ENCODE data around the gene CRYL1.

The CRYL1 gene

DNA sequence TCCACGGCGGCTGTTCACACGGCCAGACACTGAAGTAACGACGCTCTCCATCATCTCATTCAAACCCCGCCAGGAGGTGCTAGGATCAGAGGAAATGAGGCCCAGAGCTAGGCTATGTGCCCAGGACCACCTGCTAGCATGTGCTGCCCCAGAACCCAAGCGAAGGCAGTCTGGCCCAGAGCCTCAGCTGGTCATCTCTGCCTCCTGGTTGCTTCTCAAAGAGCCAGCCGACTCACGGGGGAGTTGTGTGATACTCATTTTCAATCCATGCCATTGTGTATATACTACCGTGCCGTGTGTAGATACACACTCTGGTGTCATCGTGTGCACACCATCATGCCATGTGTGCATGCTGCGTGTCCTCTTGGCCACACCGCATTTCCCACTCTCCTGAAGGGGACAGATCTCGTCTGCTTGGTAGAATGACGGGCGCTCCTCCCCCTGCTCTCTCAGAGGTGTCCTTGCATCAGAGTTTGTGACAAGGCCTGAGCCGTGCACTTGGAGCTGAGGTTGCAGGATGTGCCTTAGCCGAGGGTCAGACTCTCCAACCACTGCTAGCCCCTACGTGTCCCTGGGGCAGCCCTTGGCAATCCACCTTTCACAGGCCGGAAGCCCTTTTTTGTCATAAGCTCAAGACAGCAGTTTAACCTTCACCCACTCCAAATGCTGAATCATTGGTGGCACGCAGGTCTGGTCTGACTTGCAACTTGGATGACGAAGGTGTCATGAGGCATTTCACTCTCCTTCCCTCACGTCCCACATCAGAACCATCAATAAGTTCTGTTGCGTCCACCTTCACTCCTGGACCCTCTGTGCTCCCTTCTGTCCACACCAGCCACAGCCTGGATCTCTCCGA is 130.4 kb downstream of the CRYL1 start:
- no peak for DNase-seq (ENCODE audit: low read depth)
- TF ChIP-seq, protein P1, sequence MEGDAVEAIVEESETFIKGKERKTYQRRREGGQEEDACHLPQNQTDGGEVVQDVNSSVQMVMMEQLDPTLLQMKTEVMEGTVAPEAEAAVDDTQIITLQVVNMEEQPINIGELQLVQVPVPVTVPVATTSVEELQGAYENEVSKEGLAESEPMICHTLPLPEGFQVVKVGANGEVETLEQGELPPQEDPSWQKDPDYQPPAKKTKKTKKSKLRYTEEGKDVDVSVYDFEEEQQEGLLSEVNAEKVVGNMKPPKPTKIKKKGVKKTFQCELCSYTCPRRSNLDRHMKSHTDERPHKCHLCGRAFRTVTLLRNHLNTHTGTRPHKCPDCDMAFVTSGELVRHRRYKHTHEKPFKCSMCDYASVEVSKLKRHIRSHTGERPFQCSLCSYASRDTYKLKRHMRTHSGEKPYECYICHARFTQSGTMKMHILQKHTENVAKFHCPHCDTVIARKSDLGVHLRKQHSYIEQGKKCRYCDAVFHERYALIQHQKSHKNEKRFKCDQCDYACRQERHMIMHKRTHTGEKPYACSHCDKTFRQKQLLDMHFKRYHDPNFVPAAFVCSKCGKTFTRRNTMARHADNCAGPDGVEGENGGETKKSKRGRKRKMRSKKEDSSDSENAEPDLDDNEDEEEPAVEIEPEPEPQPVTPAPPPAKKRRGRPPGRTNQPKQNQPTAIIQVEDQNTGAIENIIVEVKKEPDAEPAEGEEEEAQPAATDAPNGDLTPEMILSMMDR (conservative IDR thresholded peaks at IDR 0.05; ENCODE audit: low read length) = no peak
- H3K4me3 ChIP-seq (ENCODE audit: low read length) = no peak overlapping the region

DNA sequence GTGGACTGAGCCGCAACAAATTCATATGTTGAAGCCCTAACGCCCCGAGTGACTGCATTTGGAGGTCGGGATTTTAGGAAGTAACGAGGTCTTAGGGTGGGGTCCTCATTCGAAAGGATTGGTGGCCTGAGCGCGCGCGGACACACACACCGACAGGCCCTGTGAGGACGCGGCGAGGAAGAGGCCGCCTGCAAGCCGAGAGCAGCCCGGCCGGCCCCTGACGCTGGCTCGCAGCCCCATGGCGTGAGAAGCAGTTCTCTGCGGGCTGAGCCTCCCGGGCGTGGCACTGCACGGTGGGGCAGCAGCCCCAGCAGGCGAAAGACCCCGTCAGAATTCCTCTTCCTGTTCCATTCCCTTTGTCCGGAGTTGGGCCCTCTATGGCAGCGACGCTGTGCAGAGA is 131.2 kb downstream of the CRYL1 start:
- TF ChIP-seq, protein P1 (conservative IDR thresholded peaks at IDR 0.05; ENCODE audit: low read length) = no peak
- no peak overlapping the region for H3K4me3 ChIP-seq (ENCODE audit: low read length)
- DNase-seq (ENCODE audit: low read depth) = no peak

DNA sequence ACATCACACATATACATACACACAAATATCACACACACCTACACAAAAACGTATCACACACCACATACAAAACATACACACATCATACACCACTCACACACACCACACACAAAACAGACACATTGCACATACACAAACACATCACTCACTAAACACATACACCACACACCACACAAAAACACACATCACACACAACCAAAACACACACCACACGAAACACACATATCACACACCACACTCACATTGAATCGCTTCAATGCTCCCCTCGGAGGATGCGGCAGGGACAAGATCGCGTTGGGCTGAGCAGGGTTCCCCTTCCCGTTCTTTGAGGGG is 131.5 kb downstream of the CRYL1 start:
- H3K4me3 ChIP-seq (ENCODE audit: low read length) = no peak overlapping the region
- TF ChIP-seq, protein P1 (conservative IDR thresholded peaks at IDR 0.05; ENCODE audit: low read length) = no peak

DNA sequence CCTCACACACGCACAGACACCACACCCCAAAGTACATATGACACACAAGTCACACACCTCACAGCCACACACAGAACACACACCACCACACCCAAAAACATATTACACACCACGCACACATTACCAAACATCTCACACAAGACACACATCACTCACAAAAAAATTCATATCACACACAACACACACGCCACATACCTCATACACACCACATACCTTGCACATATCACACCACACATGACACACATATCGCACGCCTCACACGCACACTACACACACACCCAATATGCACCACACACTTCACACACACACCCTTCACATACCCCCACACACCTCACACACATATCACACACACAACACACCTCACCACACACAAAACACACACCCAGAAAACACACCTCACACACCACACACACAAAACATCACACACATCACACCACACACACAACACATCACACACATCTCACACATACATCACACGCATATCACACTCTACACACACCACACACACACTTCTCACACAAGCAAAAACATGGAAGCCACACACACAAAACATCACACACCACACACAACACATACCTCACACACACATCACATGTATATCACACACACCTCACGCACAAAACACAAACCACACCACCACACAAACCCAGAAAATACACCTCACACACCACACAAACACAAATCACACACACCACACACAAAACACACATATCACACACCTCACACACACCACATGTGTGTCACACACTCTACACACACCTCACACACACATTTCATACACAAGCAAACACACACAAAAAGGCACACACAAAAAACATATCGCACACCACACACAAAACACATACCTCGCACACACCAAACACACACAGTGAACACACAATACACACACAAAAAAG is 132.1 kb downstream of the CRYL1 start:
- TF ChIP-seq, protein P1 (conservative IDR thresholded peaks at IDR 0.05; ENCODE audit: low read length) = no peak
- DNase-seq (ENCODE audit: low read depth) = no peak
- H3K4me3 ChIP-seq (ENCODE audit: low read length) = no peak overlapping the region

More for the DNA sequence above, 131.5 kb downstream of the CRYL1 start:
- DNase-seq (ENCODE audit: low read depth) = no peak

DNA sequence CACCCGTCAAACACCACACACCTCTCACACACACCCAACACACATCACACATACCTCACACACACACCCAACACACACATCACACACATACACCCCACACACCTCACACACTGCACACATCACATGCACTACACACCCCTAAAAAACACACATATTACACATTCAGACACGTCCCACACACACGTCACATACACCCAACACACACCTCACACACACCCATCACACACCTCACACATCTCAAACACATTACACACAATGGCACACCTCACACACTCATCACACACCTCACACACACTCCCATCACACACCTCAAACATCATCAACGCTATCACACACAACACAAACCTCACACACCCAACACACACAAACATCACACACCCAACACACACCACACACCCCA is 133.1 kb downstream of the CRYL1 start:
- no peak overlapping the region for H3K4me3 ChIP-seq (ENCODE audit: low read length)
- no peak for DNase-seq (ENCODE audit: low read depth)
- TF ChIP-seq, protein P1 (conservative IDR thresholded peaks at IDR 0.05; ENCODE audit: low read length) = no peak

DNA sequence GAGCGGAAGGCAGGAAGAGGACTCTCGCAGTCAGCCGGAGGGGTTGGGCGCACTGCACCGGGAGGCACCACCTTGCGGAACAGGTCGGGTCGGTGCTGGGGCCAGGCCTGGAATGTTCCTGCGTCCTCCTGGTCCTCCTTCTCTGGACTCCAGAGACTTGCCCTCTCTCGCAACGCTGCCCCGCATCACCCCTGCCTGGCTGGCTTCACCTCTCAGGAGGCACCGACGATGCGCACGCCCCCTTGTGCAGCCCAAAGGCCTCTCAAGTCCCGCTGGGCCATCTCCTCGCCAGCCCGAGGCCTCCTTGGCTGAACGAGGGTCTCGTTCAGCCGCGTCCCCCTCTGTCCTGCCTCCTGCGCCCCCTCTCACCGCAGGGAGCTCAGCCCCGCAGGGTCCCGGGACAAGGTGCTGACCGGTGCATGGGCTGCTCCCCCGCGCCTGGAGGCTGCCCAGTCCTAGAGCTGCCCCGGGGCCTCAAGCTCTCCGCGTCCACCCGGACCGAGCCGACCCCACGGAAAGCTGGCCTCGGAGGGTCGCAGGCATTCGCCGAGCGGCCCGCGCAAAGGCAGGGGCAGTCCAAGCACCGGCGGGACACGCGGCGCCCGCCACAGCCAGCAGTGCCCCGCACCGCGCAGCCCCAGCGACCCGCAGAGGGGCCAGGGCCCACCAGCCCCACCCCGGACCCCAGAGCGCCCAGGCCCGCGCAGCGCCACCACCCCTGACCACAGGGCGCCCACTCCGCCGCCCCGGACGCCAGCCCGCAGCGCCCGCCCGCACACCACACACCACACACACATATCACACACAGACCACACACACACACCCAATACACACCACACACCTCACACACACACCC is 133.8 kb downstream of the CRYL1 start:
- TF ChIP-seq, protein P1 (conservative IDR thresholded peaks at IDR 0.05; ENCODE audit: low read length) = no peak
- no peak overlapping the region for H3K4me3 ChIP-seq (ENCODE audit: low read length)
- no peak for DNase-seq (ENCODE audit: low read depth)
